Adrenal gland (tissue), 5 donors: ENCODE data around the gene SLC35F1.

Experiments
- POLR2A ChIP-seq, 2 donors: fragments of 450-650 bp; IDR thresholded peaks; one replicate each; pipeline ENCODE4 v1.6.1; 2017; ENCODE audit warnings: antibody characterized with exemption in 2 of 2, mild to moderate bottlenecking in 2 of 2, moderate library complexity in 1 of 2
- TF ChIP-seq, protein P1 (sequence below), 6 experiments: fragments of 450-650 bp in 4 of 6; fragments of 200-600 bp in 2 of 6; sonication (generic) in 1 of 6; IDR thresholded peaks; 1 replicate in 5 of 6; 2 replicates in 1 of 6; pipeline versions ENCODE4 v1.5.1 to v1.8.0; 2016 to 2021; ENCODE audit warnings: antibody characterized with exemption in 6 of 6, mild to moderate bottlenecking in 2 of 6, moderate library complexity in 1 of 6
- donor health status: DM: no; HTN: no; CAD: no.

DNA sequence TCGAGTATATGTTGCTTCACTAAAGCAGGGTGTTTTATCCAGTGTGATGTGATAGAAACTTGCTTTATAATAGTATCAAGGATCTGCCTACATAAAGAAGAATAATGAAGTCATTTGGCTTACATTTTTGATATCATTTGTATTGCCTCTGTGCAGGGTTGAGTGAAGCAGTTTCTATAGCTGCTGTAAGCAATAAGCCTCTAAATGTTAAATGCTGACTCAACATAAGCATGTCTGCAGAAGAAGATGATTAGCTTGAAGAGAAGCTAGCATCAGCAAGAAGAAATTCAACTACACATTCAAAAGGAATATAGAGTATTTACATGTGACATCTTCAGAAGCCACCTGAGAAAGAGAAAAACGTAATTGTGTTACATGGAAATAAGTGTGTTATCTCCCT is 17.6 kb downstream of the SLC35F1 start:
- TF ChIP-seq POLR2A (IDR thresholded peaks at IDR 0.05): no peak
- TF ChIP-seq, protein P1, sequence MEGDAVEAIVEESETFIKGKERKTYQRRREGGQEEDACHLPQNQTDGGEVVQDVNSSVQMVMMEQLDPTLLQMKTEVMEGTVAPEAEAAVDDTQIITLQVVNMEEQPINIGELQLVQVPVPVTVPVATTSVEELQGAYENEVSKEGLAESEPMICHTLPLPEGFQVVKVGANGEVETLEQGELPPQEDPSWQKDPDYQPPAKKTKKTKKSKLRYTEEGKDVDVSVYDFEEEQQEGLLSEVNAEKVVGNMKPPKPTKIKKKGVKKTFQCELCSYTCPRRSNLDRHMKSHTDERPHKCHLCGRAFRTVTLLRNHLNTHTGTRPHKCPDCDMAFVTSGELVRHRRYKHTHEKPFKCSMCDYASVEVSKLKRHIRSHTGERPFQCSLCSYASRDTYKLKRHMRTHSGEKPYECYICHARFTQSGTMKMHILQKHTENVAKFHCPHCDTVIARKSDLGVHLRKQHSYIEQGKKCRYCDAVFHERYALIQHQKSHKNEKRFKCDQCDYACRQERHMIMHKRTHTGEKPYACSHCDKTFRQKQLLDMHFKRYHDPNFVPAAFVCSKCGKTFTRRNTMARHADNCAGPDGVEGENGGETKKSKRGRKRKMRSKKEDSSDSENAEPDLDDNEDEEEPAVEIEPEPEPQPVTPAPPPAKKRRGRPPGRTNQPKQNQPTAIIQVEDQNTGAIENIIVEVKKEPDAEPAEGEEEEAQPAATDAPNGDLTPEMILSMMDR (IDR thresholded peaks at IDR 0.05): no peak
